Hepatocyte (in vitro differentiated cells): ENCODE measurements around the gene FAM120B.

Experiments used
- CTCF ChIP-seq: fragments of 200-600 bp; sonication (generic); IDR thresholded peaks from 2 replicates; pipeline ENCODE4 v1.5.1; 2016; ENCODE audit warnings: antibody characterized with exemption, mild to moderate bottlenecking; ENCODE audit not compliant: poor library complexity
- EZH2 ChIP-seq: fragments of 200-600 bp; sonication (generic); IDR thresholded peaks from 2 replicates; pipeline ENCODE4 v1.6.1; 2016; ENCODE audit warnings: antibody characterized with exemption, mild to moderate bottlenecking, borderline replicate concordance
- EZH2phosphoT487 ChIP-seq: fragments of 200-600 bp; sonication (generic); IDR thresholded peaks from one replicate; pipeline ENCODE4 v1.6.1; 2018; ENCODE audit warnings: antibody characterized with exemption, mild to moderate bottlenecking, low read depth, moderate library complexity; ENCODE audit not compliant: unreplicated experiment, severe bottlenecking

GRCh38 chr6:170358496-170358895 lies 51.9 kb downstream of the FAM120B start:
- TF ChIP-seq CTCF (no peak), EZH2 (no peak), EZH2phosphoT487 (no peak)
